HuH-7 (cell line): ENCODE results near the gene OLFML1.
A peak's percentile ranks its signal among the peaks of the same experiment; 100 is the strongest.
"Not testable (repeated sequence)": the region's sequence is repeated elsewhere in the genome, so short reads cannot be mapped to it uniquely, and the experiment has no call there.

ENCODE experiments used
- DNase-seq: peaks from one replicate; pipeline ENCODE4 v3.0.0; 2011; ENCODE audit warnings: low spot score

The OLFML1 gene

DNA sequence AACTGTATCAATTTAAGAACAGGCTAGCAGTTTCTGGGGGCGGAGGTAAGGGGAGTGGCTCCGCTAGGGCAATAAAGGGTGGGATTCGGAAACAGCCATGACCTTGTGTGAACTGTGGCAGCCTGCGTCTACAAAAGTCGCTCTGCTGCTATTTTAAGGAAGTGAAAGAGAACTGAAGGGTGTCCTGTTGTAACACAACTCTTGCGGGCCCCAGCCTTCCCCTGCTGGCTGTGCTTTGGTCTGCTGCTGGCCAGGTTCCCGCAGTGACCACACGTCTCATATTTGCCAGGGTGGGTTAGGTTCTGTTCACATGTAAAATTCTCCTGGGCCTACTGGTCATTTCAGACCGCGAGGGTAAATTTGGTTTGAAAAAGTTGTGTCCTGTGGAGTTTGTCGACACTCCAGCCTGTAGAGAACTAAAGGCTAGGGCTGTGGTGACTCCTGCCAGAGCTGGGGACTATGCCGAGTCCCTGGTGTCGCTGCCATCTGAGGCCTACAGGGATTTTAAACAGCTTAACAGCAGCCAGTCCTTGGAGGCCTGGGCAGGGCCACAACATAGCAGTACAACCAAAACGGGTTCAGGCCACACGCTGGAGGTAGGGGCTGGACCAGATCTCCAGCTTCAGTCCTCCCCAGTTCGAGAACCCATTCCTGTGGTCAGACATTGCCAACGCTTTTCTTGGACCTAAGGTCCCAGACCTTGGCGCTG is 27.4 kb downstream of the OLFML1 start:
- DNase-seq: peak; percentile 37

- DNase-seq: peak; percentile 87
Observed at GRCh38 chr11:7513234-7514098, 28.2 kb downstream of the OLFML1 start, which contains the start of gene PPFIBP2. Gene PPFIBP2 (plus strand): TSS chr11:7513999. CDS start chr11:7549476, 35,477 bp downstream.

GRCh38 chr11:7514099-7514591 is 28.8 kb downstream of the OLFML1 start:
- DNase-seq: peak; percentile 32

GRCh38 chr11:7515447-7515886 is 30.2 kb downstream of the OLFML1 start:
- no peak for DNase-seq

- no peak for DNase-seq
Observed at GRCh38 chr11:7516475-7516874, 31.2 kb downstream of the OLFML1 start.

DNA sequence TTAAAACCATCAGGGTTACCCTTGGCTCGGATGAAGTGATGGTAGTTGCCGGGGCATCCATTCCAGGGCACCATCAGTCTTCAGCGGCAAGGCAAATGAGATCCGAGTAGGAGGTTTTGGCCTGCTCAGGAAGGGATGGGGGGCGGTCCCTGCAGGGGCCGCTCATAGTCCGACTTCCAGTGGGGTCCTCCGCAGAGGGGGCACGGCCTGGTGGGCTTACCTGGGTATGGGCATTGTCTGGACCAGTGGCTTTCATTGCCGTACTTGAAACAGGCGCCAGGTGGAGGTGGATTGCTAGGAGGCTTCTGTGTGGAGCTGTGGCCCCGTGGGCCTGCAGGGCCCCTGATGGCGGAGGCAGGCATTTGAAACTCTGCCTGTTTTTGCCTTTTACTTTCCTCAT is 32.4 kb downstream of the OLFML1 start:
- not testable (repeated sequence) for DNase-seq

- no peak for DNase-seq
Observed at GRCh38 chr11:7518811-7519562, 33.7 kb downstream of the OLFML1 start.

DNA sequence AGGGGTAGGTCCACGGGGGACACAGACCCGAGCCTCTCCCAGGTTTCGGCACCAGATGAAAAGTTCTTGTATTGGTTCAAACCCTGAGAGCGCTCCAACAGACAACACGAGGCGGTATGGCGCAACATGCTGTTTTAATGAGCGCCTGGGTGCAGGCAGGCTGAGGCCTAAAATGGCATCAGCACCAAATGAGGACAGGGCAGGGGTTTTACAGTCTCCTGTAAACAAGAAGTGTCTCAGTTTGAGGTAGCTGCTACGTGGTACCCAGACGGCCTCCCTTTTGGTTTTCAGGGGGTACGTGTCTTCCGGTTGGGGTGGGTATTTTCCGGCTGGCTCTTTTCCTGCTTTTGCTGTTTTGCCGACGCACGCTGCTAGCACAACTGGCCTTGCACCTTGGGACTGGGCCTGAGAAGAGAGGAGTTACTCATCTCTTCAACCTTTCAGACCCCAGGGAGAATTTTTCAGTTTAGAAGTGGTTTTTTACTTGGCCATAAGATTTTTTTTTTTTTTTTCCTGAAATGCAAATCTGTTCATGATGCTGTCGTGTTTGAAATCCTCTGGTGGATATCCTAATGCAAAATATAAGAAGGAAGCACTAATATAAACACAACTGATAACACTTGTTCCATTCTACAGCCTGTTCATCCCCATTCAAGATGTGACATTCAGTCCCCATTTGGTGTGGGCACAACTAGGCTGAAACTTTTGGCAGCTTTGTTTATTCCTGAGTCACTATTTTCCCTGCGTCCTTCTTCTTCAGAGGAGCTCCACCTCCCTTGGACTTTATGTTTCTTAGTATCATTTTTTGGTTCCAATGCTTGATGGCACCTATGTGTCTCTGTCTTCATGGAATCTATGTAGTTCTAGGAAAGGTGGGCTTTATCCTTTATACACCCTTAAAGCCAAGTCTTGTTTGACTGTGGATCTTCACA is 35.0 kb downstream of the OLFML1 start:
- DNase-seq: no peak

DNA sequence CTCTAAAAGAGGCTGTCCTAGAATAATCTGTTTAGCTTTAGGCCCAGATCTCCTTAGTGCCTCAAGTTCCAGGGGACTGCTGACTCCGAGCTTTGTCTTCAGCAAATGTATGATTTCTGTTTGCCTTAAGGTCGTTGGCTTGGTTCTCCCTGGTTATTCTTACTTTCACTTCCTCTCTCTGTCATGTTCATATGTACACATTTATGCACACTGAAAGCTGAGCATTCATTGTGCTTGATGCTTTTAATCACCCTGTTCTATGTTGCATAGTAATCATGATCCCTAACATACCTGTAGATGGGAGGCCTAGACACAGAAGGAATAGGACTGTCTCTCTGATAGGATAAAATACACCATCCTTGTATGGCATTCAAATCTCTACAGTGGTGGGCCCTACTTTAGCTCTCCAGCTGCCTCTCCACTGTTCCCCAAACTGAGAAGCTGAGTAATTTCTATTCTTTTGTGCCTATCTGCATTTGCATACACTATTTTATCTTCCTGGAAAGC is 35.7 kb downstream of the OLFML1 start:
- no peak for DNase-seq

- no peak for DNase-seq
Observed at GRCh38 chr11:7522121-7522520, 36.8 kb downstream of the OLFML1 start.

DNA sequence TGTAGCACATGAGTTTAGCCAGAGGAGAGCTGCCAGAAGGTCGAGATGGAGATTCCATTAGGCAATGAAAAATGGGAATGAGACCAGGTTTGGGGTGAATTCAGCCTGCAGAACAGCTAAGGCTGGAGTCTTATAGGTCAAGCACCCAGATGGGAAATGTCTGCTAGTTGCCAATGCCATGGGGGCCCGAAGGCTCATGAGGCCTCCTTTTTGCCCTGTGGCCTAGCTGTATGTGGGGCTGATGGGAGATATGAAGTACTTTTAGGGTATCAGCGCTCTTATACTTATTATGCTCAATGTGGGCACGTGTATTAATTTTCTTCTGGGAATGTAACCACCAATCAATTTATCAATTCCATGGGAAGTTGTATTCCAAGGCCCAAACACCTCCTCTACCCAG is 37.2 kb downstream of the OLFML1 start:
- DNase-seq: no peak

DNA sequence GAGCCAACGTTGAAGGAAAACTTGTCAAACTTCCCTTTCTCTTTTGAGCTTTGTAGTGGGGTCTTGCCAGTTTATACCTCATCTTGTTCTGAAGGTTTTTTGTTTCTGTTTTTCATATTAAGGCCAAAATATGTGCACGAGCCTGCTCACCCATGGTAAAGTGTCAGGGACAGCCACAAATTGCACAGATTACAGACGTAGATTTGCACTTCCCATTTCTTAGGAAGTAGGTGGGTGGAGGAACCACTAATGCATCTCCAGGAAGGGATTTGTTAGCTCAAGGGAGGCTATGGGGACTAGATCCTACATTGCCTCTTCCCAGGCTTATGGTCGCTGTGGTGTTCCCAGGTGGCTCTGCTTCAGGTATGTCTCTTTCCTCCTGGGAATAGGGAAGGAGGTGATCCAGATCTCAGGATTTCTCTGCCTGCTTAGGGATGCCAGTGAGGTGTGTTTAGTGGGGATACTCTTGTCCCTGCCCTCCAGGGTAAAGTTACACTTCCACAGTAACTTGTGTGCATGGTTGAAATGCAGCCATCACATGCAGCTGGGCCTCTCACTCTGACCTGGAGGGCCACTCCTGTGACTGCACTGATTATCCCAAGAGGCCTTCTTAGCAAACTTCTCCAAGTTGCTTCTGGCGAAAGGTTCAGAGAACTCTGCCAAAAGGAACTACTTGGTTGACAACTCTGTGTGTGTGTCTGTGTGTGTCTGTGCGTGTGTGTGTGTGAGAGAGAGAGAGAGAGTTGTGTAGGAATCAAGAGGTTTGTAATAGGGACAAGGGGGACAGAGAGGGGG is 38.3 kb downstream of the OLFML1 start:
- no peak for DNase-seq

DNA sequence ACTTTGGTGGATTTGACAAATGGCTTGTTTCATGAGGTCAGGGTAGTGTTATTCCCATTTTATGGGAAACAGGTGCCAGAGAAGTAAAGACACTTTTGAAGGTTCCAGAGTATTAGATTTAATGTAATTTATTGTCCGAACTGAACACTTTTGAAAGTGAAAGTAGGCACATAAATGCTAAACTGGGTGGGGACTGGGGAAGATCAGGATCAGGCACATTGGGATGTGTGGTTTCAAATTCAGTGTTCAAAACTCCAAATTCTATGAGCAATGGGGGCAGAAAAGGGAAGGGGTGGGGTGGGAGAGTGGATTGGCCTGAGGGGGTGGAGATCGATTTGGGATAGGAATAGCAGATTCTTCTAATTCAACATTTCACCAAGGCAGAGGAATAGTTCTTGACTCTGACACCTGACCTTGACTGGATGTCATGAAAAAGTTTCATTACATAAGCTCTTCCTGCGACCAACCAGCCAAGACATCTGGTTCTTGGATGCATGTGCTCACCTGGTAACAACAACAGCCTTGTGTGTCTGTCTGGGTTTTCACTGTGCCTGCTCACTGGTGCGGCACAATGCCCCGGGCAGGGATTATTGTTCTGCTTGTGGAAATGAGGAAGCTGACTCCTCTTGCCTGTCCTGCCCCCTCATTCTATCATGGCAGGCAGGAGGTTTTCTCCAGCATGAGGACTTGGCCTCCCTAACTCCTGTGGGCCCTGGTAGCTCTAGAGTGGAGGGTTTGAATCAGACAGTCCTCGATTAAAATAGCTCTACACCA is 39.3 kb downstream of the OLFML1 start:
- DNase-seq: no peak

DNA sequence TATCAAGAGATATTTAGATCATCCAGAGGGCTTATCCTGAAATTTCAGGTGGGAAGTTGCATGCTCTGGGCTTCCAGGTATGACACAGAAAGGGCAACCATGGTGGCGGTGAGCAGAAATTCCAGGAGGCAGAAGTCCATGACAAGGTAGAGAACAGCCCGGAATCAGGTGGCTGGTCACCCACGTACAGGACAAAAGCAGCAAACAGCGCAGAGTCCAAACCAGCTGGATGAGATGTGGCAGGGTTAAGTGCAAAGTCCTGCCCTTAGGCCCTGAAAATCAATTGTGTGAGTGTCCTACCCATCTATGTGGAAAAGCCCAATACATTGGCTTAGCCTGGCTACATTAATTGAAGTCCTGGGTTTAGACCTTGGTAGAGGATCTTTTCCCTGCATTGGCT is 40.1 kb downstream of the OLFML1 start:
- DNase-seq: no peak

DNA sequence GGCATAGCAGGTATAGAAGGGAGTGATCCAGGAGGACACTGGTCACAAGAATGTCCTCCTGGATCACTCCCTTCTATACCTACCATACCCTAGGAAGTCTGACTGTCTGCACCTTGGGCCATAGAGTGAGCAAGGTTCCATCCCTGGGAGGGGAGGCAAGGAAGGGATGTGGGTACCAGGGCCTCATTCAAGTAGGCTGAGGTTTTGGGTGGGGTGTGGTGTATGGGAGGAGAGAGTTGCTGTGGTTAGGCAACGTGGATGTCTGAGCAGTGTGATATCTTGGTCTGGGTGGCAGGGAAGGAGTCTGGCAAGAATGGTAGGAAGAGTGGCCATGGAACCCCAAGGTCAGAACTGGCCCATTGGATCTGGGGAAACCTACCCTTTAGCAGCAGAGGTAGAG is 41.7 kb downstream of the OLFML1 start:
- DNase-seq: no peak

DNA sequence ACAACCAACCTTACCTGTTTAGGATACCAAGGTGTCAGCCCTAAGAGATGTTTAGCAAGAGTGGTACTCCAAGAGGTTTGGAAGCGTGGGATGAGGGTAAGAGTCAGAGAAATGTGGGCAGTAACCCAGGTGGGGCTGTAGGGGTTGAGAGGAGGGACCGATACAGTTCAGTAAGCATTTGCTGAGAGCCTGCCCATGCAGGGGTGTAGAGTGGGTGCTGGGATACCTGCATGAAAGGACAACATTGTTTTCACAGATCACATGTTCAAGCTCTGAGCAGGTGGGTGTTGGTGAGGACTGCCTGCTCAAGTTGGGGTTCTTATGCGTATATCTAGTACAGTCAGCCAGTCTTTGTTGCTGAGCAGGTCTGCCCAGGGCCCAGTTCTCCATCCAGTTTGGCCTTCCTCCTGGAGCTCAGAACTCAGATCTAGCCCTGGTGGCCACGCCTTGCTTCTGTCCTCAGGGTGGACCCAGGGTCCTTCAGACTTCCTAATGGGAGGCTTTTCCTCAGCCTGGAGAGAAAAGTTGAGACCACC is 43.3 kb downstream of the OLFML1 start:
- DNase-seq: no peak

DNA sequence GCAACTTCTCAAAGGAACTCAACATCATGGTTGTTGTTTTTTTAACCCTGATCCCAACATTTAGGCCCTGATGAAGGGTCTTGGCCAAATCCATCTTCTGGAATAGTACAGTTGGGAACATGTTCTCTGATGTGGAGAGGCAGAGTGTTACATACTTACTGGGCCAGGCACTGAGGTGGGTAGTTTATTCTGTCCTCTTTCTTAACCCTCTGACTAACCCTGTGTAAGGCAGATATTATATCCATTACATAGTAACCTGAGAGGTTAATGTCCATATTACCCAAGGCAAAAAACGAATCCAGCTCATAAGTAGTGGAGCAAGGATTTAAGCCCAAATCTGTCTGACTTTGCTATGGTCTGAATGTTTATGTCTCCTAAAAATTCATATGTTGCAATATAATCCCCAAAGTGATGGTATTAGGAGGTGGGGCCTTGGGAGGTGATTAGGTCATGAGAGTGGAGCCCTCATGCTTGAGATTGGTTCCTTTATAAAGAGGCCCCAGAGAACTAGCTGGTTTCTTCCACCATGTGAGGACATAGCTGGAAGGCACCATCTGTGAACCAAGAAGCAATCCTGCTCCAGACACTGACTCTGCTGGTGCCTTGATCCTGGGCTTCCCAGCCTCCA is 44.8 kb downstream of the OLFML1 start:
- no peak for DNase-seq

GRCh38 chr11:7531011-7531410 is 45.7 kb downstream of the OLFML1 start:
- DNase-seq: no peak
